Measurements from ENCODE around the gene IL9.
"Not testable (repeated sequence)": the region's sequence is repeated elsewhere in the genome, so short reads cannot be mapped to it uniquely, and the experiment has no call there.

IL9 gene

GRCh38 chr5:135869276-135869675 is 26.4 kb downstream of the IL9 start:
- Histone ChIP-seq H3K9me3 (ENCODE audit: control insufficient read depth, insufficient read depth, low read length) (no peaks in the 10 kb centered on the region), H3K4me3 (ENCODE audit: low read depth, low read length) (no peak overlapping the region), H3K27me3 (ENCODE audit: control insufficient read depth, insufficient read depth, low read length) (no peaks in the 10 kb centered on the region; the same call in 1 of the 2 replicates), H3K4me1 (ENCODE audit: control insufficient read depth, insufficient read depth, low read length) (no peaks in the 10 kb centered on the region), H3K27ac (ENCODE audit: low read depth, low read length) (no peak overlapping the region), H3K9ac (ENCODE audit: low read depth, low read length) (no peak overlapping the region), H3K36me3 (ENCODE audit: control insufficient read depth, insufficient read depth, low read length) (no peaks in the 10 kb centered on the region)

DNA sequence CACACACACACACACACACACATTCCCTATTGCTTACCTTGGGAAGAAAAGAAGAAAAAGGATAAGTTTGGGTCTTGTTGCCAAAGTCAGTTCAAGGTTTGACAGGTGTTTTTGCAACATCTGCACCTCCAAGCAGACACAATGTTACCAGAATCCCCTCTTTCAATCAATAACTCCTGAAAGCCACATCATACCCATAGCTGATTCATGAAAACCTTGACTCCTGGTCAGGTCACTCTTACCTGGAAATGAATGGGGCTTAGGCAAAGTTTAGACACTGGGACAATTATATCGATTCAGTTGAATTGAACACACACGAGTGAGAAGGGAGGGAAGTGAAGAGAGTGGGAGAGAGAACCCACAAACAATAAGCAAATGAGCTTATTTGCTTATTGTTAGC is 27.0 kb downstream of the IL9 start:
- H3K36me3 ChIP-seq (ENCODE audit: control insufficient read depth, insufficient read depth, low read length) = no peaks in the 10 kb centered on the region
- H3K9me3 ChIP-seq (ENCODE audit: control insufficient read depth, insufficient read depth, low read length) = no peaks in the 10 kb centered on the region
- H3K4me3 ChIP-seq (ENCODE audit: low read depth, low read length) = no peak overlapping the region
- H3K9ac ChIP-seq (ENCODE audit: low read depth, low read length) = no peak overlapping the region
- H3K27ac ChIP-seq (ENCODE audit: low read depth, low read length) = no peak overlapping the region
- no peaks in the 10 kb centered on the region; the same call in 1 of the 2 replicates for H3K27me3 ChIP-seq (ENCODE audit: control insufficient read depth, insufficient read depth, low read length)
- no peaks in the 10 kb centered on the region for H3K4me1 ChIP-seq (ENCODE audit: control insufficient read depth, insufficient read depth, low read length)

DNA sequence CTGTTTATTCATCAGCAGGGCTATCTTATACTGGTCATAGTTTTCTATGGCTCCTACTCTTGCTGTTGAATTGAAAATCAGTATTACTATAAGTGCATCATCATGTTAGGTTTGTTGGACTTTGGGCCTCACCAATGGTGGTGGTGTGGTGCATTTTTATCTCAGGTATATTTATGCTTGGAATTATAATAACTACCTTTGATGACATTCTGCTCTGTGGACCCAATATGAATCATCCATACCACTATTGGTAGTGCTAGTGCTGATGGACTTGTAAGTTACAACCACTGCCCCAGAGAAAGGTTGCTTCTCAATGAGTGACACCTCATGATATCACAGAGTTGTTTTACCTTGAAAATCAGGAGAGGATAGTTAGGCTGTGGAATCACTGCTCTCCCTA is 28.0 kb downstream of the IL9 start:
- Histone ChIP-seq H3K27ac (ENCODE audit: low read depth, low read length) (no peak overlapping the region), H3K4me3 (ENCODE audit: low read depth, low read length) (no peak overlapping the region), H3K27me3 (ENCODE audit: control insufficient read depth, insufficient read depth, low read length) (no peaks in the 10 kb centered on the region; the same call in 1 of the 2 replicates), H3K9ac (ENCODE audit: low read depth, low read length) (no peak overlapping the region), H3K4me1 (ENCODE audit: control insufficient read depth, insufficient read depth, low read length) (no peaks in the 10 kb centered on the region), H3K36me3 (ENCODE audit: control insufficient read depth, insufficient read depth, low read length) (no peaks in the 10 kb centered on the region), H3K9me3 (ENCODE audit: control insufficient read depth, insufficient read depth, low read length) (no peaks in the 10 kb centered on the region)

- Histone ChIP-seq H3K27ac (ENCODE audit: low read depth, low read length) (no peak overlapping the region), H3K27me3 (ENCODE audit: control insufficient read depth, insufficient read depth, low read length) (no peaks in the 10 kb centered on the region; the same call in 1 of the 2 replicates), H3K9me3 (ENCODE audit: control insufficient read depth, insufficient read depth, low read length) (no peaks in the 10 kb centered on the region), H3K4me1 (ENCODE audit: control insufficient read depth, insufficient read depth, low read length) (no peaks in the 10 kb centered on the region), H3K36me3 (ENCODE audit: control insufficient read depth, insufficient read depth, low read length) (no peaks in the 10 kb centered on the region), H3K9ac (ENCODE audit: low read depth, low read length) (no peak overlapping the region), H3K4me3 (ENCODE audit: low read depth, low read length) (no peak overlapping the region)
Measured at GRCh38 chr5:135866016-135866415, 29.6 kb downstream of the IL9 start.

DNA sequence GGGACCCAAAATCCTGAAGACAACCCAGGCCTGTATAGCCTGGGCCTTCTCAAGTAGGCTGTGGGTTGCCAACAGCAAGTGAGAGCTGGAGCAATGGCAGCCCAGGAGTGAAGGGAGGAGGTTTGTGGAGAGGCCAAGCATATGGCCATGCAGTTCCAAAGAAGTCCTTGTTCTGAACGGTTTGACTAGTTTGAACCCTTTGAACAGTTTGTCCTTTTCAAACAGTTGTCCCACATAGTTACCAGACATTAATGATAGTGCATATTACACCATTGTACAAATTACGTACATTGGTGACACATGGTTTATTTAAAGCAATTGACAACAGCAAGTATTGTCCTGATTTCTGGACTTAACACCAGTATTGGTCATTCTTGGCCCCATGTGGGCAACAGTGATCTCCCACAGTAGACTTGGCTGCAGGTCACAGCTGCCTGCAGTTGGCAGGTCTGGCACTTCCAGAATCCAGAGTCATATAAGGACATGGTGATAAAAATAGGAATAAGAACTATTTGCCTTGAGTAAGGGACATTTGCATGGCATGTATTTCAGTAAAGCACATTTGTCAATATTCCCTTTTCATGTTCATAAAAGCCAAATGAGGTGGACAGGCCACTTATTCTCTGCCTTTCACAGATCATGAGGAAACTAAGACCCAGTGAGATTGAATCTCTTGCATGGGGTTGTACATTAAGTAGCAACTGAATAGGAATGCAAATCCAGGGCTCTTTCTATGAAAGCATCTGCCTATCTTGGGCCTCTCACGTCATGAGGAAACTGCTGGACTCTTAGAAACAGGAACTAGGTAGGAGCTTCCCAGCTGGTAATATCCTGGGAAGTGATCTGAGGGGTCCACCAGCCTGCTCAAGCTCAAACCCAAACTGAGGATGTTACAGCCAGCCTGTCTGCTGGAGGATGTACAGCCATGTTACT is 30.9 kb downstream of the IL9 start:
- Histone ChIP-seq H3K27me3 (ENCODE audit: control insufficient read depth, insufficient read depth, low read length) (no peaks in the 10 kb centered on the region), H3K36me3 (ENCODE audit: control insufficient read depth, insufficient read depth, low read length) (no peaks in the 10 kb centered on the region), H3K4me3 (ENCODE audit: low read depth, low read length) (no peak overlapping the region)

GRCh38 chr5:135862744-135863143 is 32.9 kb downstream of the IL9 start:
- Histone ChIP-seq H3K27ac (ENCODE audit: low read depth, low read length) (no peak overlapping the region), H3K27me3 (ENCODE audit: control insufficient read depth, insufficient read depth, low read length) (no peaks in the 10 kb centered on the region), H3K36me3 (ENCODE audit: control insufficient read depth, insufficient read depth, low read length) (no peaks in the 10 kb centered on the region), H3K4me1 (ENCODE audit: control insufficient read depth, insufficient read depth, low read length) (no peaks in the 10 kb centered on the region), H3K4me3 (ENCODE audit: low read depth, low read length) (no peak overlapping the region), H3K9me3 (ENCODE audit: control insufficient read depth, insufficient read depth, low read length) (no peaks in the 10 kb centered on the region), H3K9ac (ENCODE audit: low read depth, low read length) (no peak overlapping the region)

More for the DNA sequence above, 30.9 kb downstream of the IL9 start:
- no peak overlapping the region for H3K9ac ChIP-seq (ENCODE audit: low read depth, low read length)
- H3K27ac ChIP-seq (ENCODE audit: low read depth, low read length) = no peak overlapping the region
- H3K4me1 ChIP-seq (ENCODE audit: control insufficient read depth, insufficient read depth, low read length) = no peaks in the 10 kb centered on the region
- H3K9me3 ChIP-seq (ENCODE audit: control insufficient read depth, insufficient read depth, low read length) = no peaks in the 10 kb centered on the region

DNA sequence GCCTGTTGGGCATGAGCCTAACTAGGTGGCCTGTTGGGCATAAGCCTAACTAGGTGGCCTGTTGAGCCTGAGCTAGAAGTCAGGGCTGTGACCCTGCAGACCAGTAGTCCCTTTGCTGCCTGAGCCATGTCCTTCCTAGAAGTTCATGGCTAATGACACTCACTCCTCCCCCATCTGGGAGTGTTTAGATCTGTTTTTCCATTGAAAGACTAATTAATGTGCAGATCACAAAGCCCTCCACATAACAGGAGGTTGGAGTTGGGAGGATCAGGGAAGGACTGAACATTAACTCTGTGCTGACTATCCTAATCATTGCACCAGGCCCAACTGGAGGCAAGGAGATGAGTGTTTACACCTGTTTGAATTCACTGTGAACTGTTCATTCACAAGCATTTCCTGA is 33.6 kb downstream of the IL9 start:
- Histone ChIP-seq H3K9me3 (ENCODE audit: control insufficient read depth, insufficient read depth, low read length) (no peaks in the 10 kb centered on the region), H3K27ac (ENCODE audit: low read depth, low read length) (no peak overlapping the region), H3K27me3 (ENCODE audit: control insufficient read depth, insufficient read depth, low read length) (no peaks in the 10 kb centered on the region), H3K9ac (ENCODE audit: low read depth, low read length) (no peak overlapping the region), H3K36me3 (ENCODE audit: control insufficient read depth, insufficient read depth, low read length) (no peaks in the 10 kb centered on the region), H3K4me1 (ENCODE audit: control insufficient read depth, insufficient read depth, low read length) (no peaks in the 10 kb centered on the region), H3K4me3 (ENCODE audit: low read depth, low read length) (no peak overlapping the region)

DNA sequence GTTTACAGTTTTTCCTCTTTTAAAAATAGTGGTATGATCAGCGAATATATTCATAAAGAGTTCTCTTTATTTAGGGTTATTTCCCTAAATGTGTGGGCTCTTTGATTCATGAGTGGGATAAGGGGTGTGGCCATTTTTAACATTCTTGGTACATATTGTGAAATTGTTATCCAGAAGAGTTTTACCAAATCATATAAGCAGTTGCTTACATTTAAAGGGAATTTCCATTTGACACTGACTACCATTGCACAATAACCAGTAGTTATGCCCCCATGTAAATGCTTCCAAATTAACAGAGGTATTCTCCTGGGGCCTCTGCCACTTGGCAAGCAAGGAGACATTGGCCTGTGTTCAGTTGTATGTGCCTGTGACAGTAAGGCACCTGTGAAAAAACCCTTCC is 34.0 kb downstream of the IL9 start:
- H3K9ac ChIP-seq (ENCODE audit: low read depth, low read length) = no peak overlapping the region
- no peaks in the 10 kb centered on the region for H3K4me1 ChIP-seq (ENCODE audit: control insufficient read depth, insufficient read depth, low read length)
- H3K27me3 ChIP-seq (ENCODE audit: control insufficient read depth, insufficient read depth, low read length) = no peaks in the 10 kb centered on the region
- no peak overlapping the region for H3K27ac ChIP-seq (ENCODE audit: low read depth, low read length)
- H3K36me3 ChIP-seq (ENCODE audit: control insufficient read depth, insufficient read depth, low read length) = no peaks in the 10 kb centered on the region
- H3K9me3 ChIP-seq (ENCODE audit: control insufficient read depth, insufficient read depth, low read length) = no peaks in the 10 kb centered on the region
- H3K4me3 ChIP-seq (ENCODE audit: low read depth, low read length) = no peak overlapping the region

DNA sequence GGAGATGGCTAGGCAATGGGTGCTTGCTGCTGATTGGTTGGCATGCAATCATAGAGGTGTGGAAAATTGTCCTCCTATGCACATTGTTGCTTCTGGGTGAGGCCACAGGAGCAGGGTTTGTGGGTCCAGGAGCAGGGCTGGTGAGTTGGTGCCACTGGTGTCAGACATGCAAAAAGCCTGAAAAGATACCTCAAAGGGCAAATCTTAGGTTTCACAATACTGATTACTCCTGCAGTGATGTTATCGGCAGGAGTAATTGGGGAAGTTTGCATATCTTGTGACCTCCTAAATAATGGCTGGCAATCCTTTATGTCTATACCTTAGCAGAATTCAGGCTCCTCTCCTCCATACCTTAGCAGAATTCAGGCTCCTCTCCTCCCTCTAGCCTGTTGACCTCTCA is 36.0 kb downstream of the IL9 start:
- H3K9ac ChIP-seq (ENCODE audit: low read depth, low read length) = no peak overlapping the region
- no peaks in the 10 kb centered on the region for H3K27me3 ChIP-seq (ENCODE audit: control insufficient read depth, insufficient read depth, low read length)
- H3K27ac ChIP-seq (ENCODE audit: low read depth, low read length) = no peak overlapping the region

GRCh38 chr5:135859186-135859585 is 36.5 kb downstream of the IL9 start:
- not testable (repeated sequence) for H3K27ac ChIP-seq (ENCODE audit: low read depth, low read length); H3K4me1 ChIP-seq (ENCODE audit: control insufficient read depth, insufficient read depth, low read length); H3K9me3 ChIP-seq (ENCODE audit: control insufficient read depth, insufficient read depth, low read length); H3K9ac ChIP-seq (ENCODE audit: low read depth, low read length); H3K36me3 ChIP-seq (ENCODE audit: control insufficient read depth, insufficient read depth, low read length); H3K27me3 ChIP-seq (ENCODE audit: control insufficient read depth, insufficient read depth, low read length); H3K4me3 ChIP-seq (ENCODE audit: low read depth, low read length)

More for the DNA sequence above, 36.0 kb downstream of the IL9 start:
- no peak overlapping the region for H3K4me3 ChIP-seq (ENCODE audit: low read depth, low read length)
- H3K36me3 ChIP-seq (ENCODE audit: control insufficient read depth, insufficient read depth, low read length) = no peaks in the 10 kb centered on the region
- no peaks in the 10 kb centered on the region for H3K4me1 ChIP-seq (ENCODE audit: control insufficient read depth, insufficient read depth, low read length)
- no peaks in the 10 kb centered on the region for H3K9me3 ChIP-seq (ENCODE audit: control insufficient read depth, insufficient read depth, low read length)

DNA sequence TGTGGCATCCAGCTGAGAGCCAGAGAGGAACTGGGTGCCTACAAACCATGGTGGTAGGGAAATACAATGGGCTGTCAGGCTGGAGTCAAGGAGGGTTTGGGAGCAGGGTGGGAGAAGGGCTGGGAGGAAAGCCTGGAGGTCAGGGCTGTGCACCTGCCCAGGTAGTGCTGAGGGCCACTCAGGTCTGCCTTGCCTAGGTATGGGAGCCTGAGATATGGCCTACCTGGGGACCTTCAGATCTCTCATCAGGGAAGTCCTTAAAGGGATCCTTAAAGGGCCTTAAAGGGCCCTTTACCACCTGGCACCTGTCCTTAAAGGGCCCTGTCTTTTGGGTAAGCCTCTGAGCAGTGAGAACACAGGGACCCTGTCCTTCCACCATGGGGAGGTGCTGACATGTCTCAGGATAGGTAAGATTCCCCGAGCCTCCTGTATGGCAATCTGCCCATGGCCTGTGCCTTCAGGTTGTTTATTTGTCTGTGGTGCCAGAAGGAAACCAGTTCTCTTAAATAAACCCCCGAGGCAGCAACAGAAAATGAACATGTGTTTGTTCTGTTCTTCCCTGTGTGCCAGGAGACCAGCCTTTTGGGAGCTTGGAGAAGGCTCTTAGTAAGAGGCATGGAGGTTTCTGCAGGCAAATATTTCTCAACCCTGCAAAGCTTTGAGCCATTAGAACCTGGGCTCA is 37.9 kb downstream of the IL9 start:
- no peaks in the 10 kb centered on the region for H3K36me3 ChIP-seq (ENCODE audit: control insufficient read depth, insufficient read depth, low read length)
- no peak overlapping the region for H3K9ac ChIP-seq (ENCODE audit: low read depth, low read length)
- no peak overlapping the region for H3K4me3 ChIP-seq (ENCODE audit: low read depth, low read length)
- H3K4me1 ChIP-seq (ENCODE audit: control insufficient read depth, insufficient read depth, low read length) = no peaks in the 10 kb centered on the region
- no peaks in the 10 kb centered on the region for H3K27me3 ChIP-seq (ENCODE audit: control insufficient read depth, insufficient read depth, low read length)
- no peak overlapping the region for H3K27ac ChIP-seq (ENCODE audit: low read depth, low read length)
- no peaks in the 10 kb centered on the region for H3K9me3 ChIP-seq (ENCODE audit: control insufficient read depth, insufficient read depth, low read length)
